K562 (cell line): ENCODE measurements around the gene GZF1. TPM values are rescaled to one million over a fixed set of nuclear protein-coding genes. Genes with fewer than 3 reads are reported as not detected.
A peak's percentile ranks its signal among the peaks of the same experiment; 100 is the strongest.

Source experiments
- CBFB ChIP-seq: sonication (generic); formaldehyde crosslinking; IDR thresholded peaks from 2 replicates; pipeline ENCODE4 v1.4.0; 2020; ENCODE audit warnings: mild to moderate bottlenecking, missing genetic modification reagents
- DPF2 ChIP-seq: fragments of 450-650 bp; IDR thresholded peaks from 2 replicates; pipeline ENCODE4 v1.6.1; 2016
- FOSL1 ChIP-seq: fragments of 200-800 bp; sonication (Bioruptor generic); conservative IDR thresholded peaks from 2 replicates; pipeline ENCODE4 v1.6.1; 2016; ENCODE audit warnings: missing genetic modification characterization, missing compliant biosample characterization
- HOXB6 ChIP-seq: fragments of 250-450 bp; sonication (Bioruptor Pico); IDR thresholded peaks from 2 replicates; pipeline ENCODE4 v1.5.1; 2022; ENCODE audit warnings: mild to moderate bottlenecking, borderline replicate concordance
- MEIS2 ChIP-seq: fragments of 450-650 bp; IDR thresholded peaks from 2 replicates; pipeline ENCODE4 v1.6.1; 2014; ENCODE audit warnings: mild to moderate bottlenecking; ENCODE audit not compliant: partially characterized antibody
- RAD21 ChIP-seq, 2 experiments: fragments of 250-450 bp in 1 of 2; fragments of 450-650 bp in 1 of 2; sonication (Bioruptor Pico) in 1 of 2; formaldehyde crosslinking in 1 of 2; IDR thresholded peaks in 1 of 2; conservative IDR thresholded peaks in 1 of 2; 2 replicates each; pipeline versions ENCODE4 v1.4.0 to v1.8.0; 2020 to 2022; ENCODE audit warnings: mild to moderate bottlenecking in 2 of 2, moderate library complexity in 1 of 2
- RBM22 ChIP-seq: fragments of 200-400 bp; formaldehyde crosslinking; IDR thresholded peaks from 2 replicates; pipeline ENCODE4 v1.6.1; 2018; ENCODE audit warnings: low read length, low read depth; ENCODE audit not compliant: poor library complexity, severe bottlenecking
- SMAD2 ChIP-seq: fragments of 150-350 bp; IDR thresholded peaks from 2 replicates; pipeline ENCODE4 v1.6.1; 2014; ENCODE audit warnings: low read depth, mild to moderate bottlenecking, low read length
- SNIP1 ChIP-seq: fragments of 450-650 bp; IDR thresholded peaks from 2 replicates; pipeline ENCODE4 v1.7.1; 2017; ENCODE audit warnings: low read depth, mild to moderate bottlenecking
- SREBF1 ChIP-seq: fragments of 150-350 bp; IDR thresholded peaks from 2 replicates; pipeline ENCODE4 v1.6.1; 2014; ENCODE audit warnings: antibody characterized with exemption, low read depth, low read length, borderline replicate concordance
- SRSF1 ChIP-seq: fragments of 200-400 bp; formaldehyde crosslinking; IDR thresholded peaks from 2 replicates; pipeline ENCODE4 v1.6.1; 2017; ENCODE audit warnings: mild to moderate bottlenecking, low read depth, low read length, moderate library complexity
- TBL1XR1 ChIP-seq, 2 experiments: IDR thresholded peaks; 2 replicates each; pipeline ENCODE4 v1.6.1; 2012; ENCODE audit warnings: improper control_type of control experiment in 2 of 2, low read length in 2 of 2, mild to moderate bottlenecking in 1 of 2
- ZNF311 ChIP-seq: fragments of 250-450 bp; sonication (Bioruptor Pico); IDR thresholded peaks from 2 replicates; pipeline ENCODE4 v1.4.0; 2020; ENCODE audit warnings: mild to moderate bottlenecking, moderate library complexity
- ZNF57 ChIP-seq: fragments of 450-650 bp; formaldehyde crosslinking; IDR thresholded peaks from 2 replicates; pipeline ENCODE4 v1.4.0; 2020; ENCODE audit warnings: mild to moderate bottlenecking, moderate library complexity
- polyA plus RNA-seq, 8 experiments: library from polyadenylated mRNA; depleted of rRNA in 4 of 8; stranded (reverse) in 5 of 8; unstranded in 3 of 8; fragments of >200 nt; fragmentation: Nextera tagmentation in 2 of 8; fragmentation: Illumina TruSeq in 1 of 8; extraction: Ambion mirVana in 2 of 8; extraction: Trizol in 1 of 8; gene quantifications; 2 replicates each; pipeline versions ENCODE4 v1.2.1 to v1.2.3, GENCODE V29; 2011 to 2014; ENCODE audit warnings: inconsistent platforms in 1 of 8, missing spikeins in 1 of 8
- total RNA-seq, 7 experiments: library from RNA; depleted of rRNA in 6 of 7; stranded (reverse); fragments of >200 nt in 6 of 7; fragmentation: Illumina TruSeq in 2 of 7; extraction: Trizol in 2 of 7; gene quantifications; 2 replicates each; pipeline versions ENCODE4 v1.2.1 to v1.2.3, GENCODE V29; 2011 to 2021; ENCODE audit warnings: low replicate concordance in 1 of 7
- TF ChIP-seq, protein P1 (sequence below): fragments of 250-450 bp; sonication (Bioruptor Pico); IDR thresholded peaks from 2 replicates; pipeline ENCODE4 v1.5.0; 2021
- TF ChIP-seq, protein P2 (sequence below): sonication (generic); formaldehyde crosslinking; IDR thresholded peaks from 2 replicates; pipeline ENCODE4 v1.8.0; 2023; ENCODE audit warnings: missing genetic modification reagents, mild to moderate bottlenecking, borderline replicate concordance
- TF ChIP-seq, protein P3 (sequence below), 2 experiments: fragments of 450-650 bp; conservative IDR thresholded peaks; 2 replicates each; pipeline ENCODE4 v1.6.1; 2017; ENCODE audit warnings: mild to moderate bottlenecking in 2 of 2, moderate library complexity in 2 of 2
- TF ChIP-seq, protein P4 (sequence below): IDR thresholded peaks from 2 replicates; pipeline ENCODE4 v1.6.1; 2016; ENCODE audit warnings: missing genetic modification characterization, missing compliant biosample characterization

Gene GZF1
- total and polyA plus RNA-seq, 9 of the 15 experiments (the other 6 are each of a cell fraction or from before 2014, with no cell fraction given), result 1.2 to 15.7 (median 7.4) TPM

DNA sequence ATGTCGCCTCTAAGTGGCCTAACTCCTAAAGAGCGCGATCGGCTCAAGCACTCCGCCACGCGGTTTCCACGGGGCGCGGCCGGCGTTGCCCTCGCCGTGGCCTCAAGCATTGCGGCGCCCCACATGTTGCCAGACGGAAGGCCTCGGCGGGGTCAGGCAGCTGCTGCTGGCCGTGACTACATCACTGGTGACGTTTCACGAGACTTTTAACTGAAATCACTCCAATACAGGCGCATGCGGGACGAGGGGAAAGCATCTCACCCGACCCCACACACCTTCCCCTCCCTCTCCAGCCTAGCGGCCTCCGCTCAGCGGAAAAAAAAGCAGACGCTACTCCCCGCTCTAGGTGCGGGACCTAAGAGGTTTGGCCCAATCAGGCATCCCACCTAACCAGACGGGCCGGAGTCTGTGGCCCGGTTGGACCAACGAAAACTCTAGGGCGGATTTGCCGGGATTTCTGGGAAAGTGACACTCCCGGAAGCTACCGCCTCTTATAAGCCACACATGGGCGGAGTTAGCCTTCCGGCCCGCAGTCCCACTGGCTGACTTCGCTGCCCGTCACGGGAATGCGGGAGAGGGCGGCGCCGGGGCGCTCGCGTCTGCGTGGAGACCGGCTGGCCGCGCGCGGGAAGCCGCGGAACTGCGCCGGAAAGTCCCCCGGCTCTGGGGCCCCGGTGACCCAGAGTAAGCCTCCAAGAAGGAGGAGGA, 11.6 kb upstream of the GZF1 start, which contains the start of gene NXT1 (continued):
- TF ChIP-seq, protein P1, sequence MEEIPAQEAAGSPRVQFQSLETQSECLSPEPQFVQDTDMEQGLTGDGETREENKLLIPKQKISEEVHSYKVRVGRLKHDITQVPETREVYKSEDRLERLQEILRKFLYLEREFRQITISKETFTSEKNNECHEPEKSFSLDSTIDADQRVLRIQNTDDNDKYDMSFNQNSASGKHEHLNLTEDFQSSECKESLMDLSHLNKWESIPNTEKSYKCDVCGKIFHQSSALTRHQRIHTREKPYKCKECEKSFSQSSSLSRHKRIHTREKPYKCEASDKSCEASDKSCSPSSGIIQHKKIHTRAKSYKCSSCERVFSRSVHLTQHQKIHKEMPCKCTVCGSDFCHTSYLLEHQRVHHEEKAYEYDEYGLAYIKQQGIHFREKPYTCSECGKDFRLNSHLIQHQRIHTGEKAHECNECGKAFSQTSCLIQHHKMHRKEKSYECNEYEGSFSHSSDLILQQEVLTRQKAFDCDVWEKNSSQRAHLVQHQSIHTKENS (CRISPR knock-in tag), result no peak
- TF ChIP-seq, protein P2, sequence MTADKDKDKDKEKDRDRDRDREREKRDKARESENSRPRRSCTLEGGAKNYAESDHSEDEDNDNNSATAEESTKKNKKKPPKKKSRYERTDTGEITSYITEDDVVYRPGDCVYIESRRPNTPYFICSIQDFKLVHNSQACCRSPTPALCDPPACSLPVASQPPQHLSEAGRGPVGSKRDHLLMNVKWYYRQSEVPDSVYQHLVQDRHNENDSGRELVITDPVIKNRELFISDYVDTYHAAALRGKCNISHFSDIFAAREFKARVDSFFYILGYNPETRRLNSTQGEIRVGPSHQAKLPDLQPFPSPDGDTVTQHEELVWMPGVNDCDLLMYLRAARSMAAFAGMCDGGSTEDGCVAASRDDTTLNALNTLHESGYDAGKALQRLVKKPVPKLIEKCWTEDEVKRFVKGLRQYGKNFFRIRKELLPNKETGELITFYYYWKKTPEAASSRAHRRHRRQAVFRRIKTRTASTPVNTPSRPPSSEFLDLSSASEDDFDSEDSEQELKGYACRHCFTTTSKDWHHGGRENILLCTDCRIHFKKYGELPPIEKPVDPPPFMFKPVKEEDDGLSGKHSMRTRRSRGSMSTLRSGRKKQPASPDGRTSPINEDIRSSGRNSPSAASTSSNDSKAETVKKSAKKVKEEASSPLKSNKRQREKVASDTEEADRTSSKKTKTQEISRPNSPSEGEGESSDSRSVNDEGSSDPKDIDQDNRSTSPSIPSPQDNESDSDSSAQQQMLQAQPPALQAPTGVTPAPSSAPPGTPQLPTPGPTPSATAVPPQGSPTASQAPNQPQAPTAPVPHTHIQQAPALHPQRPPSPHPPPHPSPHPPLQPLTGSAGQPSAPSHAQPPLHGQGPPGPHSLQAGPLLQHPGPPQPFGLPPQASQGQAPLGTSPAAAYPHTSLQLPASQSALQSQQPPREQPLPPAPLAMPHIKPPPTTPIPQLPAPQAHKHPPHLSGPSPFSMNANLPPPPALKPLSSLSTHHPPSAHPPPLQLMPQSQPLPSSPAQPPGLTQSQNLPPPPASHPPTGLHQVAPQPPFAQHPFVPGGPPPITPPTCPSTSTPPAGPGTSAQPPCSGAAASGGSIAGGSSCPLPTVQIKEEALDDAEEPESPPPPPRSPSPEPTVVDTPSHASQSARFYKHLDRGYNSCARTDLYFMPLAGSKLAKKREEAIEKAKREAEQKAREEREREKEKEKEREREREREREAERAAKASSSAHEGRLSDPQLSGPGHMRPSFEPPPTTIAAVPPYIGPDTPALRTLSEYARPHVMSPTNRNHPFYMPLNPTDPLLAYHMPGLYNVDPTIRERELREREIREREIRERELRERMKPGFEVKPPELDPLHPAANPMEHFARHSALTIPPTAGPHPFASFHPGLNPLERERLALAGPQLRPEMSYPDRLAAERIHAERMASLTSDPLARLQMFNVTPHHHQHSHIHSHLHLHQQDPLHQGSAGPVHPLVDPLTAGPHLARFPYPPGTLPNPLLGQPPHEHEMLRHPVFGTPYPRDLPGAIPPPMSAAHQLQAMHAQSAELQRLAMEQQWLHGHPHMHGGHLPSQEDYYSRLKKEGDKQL, result no peak
- TF ChIP-seq RBM22 (no peak), ZNF57 (CRISPR knock-in tag) (no peak), RAD21 (CRISPR knock-in tag; conservative IDR thresholded peaks at IDR 0.05 in 1 of 2, IDR thresholded peaks at IDR 0.05 in 1 of 2) (no peak), FOSL1 (tag) (no peak), CBFB (CRISPR knock-in tag) (no peak), ZNF311 (CRISPR knock-in tag) (no peak), SRSF1 (no peak), SMAD2 (no peak), TBL1XR1 (IDR thresholded peaks at IDR 0.05; ENCODE audit: low read length in 2 of 2) (no peak), SREBF1 (no peak), SNIP1 (no peak), MEIS2 (peak; percentile 22), DPF2 (peak; percentile 13; the same call in 1 of the 2 replicates), HOXB6 (CRISPR knock-in tag) (no peak)
- TF ChIP-seq, protein P3, sequence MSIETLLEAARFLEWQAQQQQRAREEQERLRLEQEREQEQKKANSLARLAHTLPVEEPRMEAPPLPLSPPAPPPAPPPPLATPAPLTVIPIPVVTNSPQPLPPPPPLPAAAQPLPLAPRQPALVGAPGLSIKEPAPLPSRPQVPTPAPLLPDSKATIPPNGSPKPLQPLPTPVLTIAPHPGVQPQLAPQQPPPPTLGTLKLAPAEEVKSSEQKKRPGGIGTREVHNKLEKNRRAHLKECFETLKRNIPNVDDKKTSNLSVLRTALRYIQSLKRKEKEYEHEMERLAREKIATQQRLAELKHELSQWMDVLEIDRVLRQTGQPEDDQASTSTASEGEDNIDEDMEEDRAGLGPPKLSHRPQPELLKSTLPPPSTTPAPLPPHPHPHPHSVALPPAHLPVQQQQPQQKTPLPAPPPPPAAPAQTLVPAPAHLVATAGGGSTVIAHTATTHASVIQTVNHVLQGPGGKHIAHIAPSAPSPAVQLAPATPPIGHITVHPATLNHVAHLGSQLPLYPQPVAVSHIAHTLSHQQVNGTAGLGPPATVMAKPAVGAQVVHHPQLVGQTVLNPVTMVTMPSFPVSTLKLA (conservative IDR thresholded peaks at IDR 0.05), result peak; percentile 71 to 73; a peak in 3 of 4 replicates
- TF ChIP-seq, protein P4, sequence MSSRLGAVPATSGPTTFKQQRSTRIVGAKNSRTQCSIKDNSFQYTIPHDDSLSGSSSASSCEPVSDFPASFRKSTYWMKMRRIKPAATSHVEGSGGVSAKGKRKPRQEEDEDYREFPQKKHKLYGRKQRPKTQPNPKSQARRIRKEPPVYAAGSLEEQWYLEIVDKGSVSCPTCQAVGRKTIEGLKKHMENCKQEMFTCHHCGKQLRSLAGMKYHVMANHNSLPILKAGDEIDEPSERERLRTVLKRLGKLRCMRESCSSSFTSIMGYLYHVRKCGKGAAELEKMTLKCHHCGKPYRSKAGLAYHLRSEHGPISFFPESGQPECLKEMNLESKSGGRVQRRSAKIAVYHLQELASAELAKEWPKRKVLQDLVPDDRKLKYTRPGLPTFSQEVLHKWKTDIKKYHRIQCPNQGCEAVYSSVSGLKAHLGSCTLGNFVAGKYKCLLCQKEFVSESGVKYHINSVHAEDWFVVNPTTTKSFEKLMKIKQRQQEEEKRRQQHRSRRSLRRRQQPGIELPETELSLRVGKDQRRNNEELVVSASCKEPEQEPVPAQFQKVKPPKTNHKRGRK, result no peak
